Measurements from ENCODE around the gene FHDC1.

- no peak for TF ChIP-seq POLR2AphosphoS5 (IDR thresholded peaks at IDR 0.05; ENCODE audit: borderline replicate concordance, low read depth, low read length)
- TF ChIP-seq EZH2 (IDR thresholded peaks at IDR 0.05) = no peak
- no peak for TF ChIP-seq FOXP2 (optimal IDR thresholded peaks at IDR 0.05; ENCODE audit: control extremely low read depth, extremely low read length, insufficient read depth)
Observed at GRCh38 chr4:152898606-152899005, 37.5 kb upstream of the FHDC1 start.

All from SK-N-MC (cell line).